Fibroblast of mammary gland (primary cell): ENCODE data around the gene ARID5B.

Experiments
- DNase-seq: peaks from one replicate; pipeline ENCODE4 v3.0.0-alpha.2; 2010; ENCODE audit warnings: low read depth
- H3K4me3 ChIP-seq: 2 replicates; pipeline ENCODE4 v1.5.1; 2011; ENCODE audit warnings: low read depth, mild to moderate bottlenecking, low read length, moderate library complexity; ENCODE audit not compliant: control insufficient read depth
- TF ChIP-seq, protein P1 (sequence below): conservative IDR thresholded peaks from 2 replicates; pipeline ENCODE4 v1.5.1; 2011; ENCODE audit warnings: low read depth, low read length, inconsistent platforms; ENCODE audit not compliant: control insufficient read depth, insufficient read depth

Gene ARID5B, protein sequence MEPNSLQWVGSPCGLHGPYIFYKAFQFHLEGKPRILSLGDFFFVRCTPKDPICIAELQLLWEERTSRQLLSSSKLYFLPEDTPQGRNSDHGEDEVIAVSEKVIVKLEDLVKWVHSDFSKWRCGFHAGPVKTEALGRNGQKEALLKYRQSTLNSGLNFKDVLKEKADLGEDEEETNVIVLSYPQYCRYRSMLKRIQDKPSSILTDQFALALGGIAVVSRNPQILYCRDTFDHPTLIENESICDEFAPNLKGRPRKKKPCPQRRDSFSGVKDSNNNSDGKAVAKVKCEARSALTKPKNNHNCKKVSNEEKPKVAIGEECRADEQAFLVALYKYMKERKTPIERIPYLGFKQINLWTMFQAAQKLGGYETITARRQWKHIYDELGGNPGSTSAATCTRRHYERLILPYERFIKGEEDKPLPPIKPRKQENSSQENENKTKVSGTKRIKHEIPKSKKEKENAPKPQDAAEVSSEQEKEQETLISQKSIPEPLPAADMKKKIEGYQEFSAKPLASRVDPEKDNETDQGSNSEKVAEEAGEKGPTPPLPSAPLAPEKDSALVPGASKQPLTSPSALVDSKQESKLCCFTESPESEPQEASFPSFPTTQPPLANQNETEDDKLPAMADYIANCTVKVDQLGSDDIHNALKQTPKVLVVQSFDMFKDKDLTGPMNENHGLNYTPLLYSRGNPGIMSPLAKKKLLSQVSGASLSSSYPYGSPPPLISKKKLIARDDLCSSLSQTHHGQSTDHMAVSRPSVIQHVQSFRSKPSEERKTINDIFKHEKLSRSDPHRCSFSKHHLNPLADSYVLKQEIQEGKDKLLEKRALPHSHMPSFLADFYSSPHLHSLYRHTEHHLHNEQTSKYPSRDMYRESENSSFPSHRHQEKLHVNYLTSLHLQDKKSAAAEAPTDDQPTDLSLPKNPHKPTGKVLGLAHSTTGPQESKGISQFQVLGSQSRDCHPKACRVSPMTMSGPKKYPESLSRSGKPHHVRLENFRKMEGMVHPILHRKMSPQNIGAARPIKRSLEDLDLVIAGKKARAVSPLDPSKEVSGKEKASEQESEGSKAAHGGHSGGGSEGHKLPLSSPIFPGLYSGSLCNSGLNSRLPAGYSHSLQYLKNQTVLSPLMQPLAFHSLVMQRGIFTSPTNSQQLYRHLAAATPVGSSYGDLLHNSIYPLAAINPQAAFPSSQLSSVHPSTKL

DNA sequence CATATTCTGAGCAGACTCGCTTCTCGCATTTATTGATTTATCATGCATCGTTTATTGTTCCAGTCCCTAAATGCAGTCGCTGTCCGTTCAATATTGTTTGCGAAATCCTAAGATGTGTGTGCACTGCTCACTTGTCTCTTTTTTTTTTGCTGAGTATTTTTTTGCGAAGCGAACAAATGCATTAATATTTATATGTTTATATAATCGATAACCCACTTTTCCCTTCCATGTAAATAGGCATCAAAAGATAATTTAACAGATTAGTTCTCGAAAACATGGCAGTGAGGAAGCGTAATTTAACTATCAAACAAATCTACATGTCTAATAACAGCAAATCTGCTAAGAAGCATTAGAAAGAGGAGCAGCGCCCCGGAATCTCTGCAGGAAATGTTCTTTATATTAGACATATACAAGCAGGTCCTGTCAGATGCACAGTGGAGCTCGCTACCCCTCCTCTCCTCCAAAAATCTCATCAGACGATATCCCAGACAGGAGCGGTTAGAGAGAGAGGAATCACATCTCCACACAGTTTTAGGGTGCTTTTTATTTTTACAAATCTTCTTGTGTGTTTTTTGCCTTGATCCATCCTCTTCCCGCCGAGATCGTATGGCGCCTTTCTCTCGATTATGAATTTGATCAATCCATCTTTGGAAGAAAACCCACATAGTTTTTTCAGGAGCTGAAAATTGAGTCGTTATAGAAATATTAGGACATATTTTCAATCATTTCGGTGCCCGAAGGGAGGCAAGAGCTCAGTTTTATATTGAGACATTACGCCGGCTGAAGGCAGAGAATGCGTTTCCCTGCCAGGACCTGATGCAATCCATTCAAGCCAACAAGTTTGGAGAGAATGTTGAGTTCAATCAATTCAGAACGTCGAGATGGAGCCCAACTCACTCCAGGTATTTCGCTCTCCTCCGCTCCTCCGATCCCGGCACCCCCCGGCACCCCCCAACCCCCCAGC lies at the start of gene ARID5B:
ARID5B (plus strand) TSS at position 871 of the 964 bp plus-strand sequence; CDS start at position 882, 11 bp downstream.
- DNase-seq: peak; percentile 80
- peak within 1 kb of the TSS; percentile 93 for H3K4me3 ChIP-seq
- TF ChIP-seq, protein P1, sequence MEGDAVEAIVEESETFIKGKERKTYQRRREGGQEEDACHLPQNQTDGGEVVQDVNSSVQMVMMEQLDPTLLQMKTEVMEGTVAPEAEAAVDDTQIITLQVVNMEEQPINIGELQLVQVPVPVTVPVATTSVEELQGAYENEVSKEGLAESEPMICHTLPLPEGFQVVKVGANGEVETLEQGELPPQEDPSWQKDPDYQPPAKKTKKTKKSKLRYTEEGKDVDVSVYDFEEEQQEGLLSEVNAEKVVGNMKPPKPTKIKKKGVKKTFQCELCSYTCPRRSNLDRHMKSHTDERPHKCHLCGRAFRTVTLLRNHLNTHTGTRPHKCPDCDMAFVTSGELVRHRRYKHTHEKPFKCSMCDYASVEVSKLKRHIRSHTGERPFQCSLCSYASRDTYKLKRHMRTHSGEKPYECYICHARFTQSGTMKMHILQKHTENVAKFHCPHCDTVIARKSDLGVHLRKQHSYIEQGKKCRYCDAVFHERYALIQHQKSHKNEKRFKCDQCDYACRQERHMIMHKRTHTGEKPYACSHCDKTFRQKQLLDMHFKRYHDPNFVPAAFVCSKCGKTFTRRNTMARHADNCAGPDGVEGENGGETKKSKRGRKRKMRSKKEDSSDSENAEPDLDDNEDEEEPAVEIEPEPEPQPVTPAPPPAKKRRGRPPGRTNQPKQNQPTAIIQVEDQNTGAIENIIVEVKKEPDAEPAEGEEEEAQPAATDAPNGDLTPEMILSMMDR: no peak

DNA sequence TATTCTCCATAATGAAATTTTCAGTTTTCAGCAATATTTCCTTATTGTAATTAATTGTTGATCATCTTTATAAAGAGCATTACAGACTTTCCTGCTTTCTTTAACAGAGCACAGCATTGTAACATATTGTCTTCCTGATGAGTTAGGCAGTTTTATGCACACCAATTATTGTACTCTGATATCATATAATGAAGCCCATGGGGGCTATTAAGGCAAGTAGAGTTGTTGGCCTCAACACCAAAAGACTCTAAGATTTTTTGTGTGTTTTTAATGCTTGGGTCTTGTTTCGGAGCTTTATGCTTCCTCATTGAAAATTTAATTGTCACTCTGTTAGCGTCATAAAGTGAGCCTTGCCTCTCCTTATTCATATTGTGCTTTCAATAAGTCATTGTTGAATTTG lies 49.2 kb upstream of the ARID5B start:
- H3K4me3 ChIP-seq: no peak overlapping the region
- no peak for DNase-seq
- TF ChIP-seq, protein P1: no peak

DNA sequence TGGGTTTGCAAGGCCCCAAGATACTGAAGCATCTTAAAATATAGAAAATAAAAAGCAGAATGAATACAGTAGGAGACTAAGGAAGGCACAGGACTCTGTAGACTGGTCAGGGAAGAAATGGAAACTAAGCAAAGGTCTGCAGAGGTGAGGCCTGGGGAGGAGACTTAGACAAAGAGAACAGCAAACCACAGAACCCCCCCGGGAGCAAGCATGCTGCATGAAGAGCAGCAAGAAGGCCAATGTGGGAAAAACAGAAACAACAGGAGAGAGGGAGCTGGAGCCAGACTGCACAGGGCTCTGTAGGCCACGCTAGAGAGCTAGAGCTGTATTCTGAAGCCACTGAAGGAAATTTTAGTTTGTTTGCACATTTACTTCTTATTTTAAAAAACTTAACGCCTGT lies 45.7 kb upstream of the ARID5B start:
- TF ChIP-seq, protein P1: no peak
- H3K4me3 ChIP-seq: no peak overlapping the region
- no peak for DNase-seq

DNA sequence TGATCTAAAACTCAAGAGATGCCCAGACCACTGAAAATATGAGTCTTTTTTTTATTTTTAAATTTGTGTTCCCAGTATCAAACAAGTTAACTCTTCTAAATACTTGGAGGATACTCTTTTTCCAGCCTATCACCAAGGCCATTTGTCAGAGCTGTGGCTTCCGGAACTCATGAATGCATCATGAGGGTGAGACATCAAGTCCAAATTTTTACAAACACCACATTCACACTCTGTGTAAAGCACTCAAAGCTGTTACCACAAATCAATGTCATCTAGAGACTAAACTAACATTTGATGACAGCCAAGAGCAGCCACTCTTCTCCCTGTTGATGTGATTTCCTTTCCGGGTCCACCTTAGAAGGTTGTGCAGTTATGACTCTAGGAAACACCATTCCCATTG lies 43.8 kb upstream of the ARID5B start:
- TF ChIP-seq, protein P1: no peak
- DNase-seq: no peak
- no peak overlapping the region for H3K4me3 ChIP-seq

DNA sequence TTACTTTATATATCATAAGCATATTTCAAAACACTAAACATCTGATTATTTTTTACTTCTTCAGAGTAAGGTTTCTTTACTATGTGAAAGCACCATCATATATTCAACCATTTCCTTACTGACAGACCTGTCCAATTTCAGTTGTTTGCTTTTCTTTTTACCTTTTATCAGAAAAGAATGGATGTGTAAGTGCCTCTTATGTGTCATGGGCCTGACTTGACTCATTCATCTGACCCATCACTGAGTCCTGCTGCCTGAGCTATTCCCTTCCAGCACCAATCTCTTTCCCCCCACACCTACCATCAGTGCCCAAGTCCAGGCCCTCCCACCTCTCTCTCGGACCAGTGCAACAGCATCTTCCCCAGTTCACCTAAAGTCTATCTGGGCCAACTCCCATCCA lies 41.7 kb upstream of the ARID5B start:
- H3K4me3 ChIP-seq: no peak overlapping the region

More for the DNA sequence above, 41.7 kb upstream of the ARID5B start:
- DNase-seq: no peak
- TF ChIP-seq, protein P1: no peak
